Neutrophil (primary cell): ENCODE results near the gene OXCT1.

Source experiments
- H3K27ac ChIP-seq: fragments of 200-600 bp; sonication (generic); 2 replicates; pipeline ENCODE4 v1.5.1; 2016; ENCODE audit warnings: mild to moderate bottlenecking, moderate library complexity
- H3K27me3 ChIP-seq: fragments of 200-600 bp; sonication (generic); 2 replicates; pipeline ENCODE4 v1.6.0; 2016; ENCODE audit warnings: mild to moderate bottlenecking
- H3K36me3 ChIP-seq: fragments of 200-600 bp; sonication (generic); 2 replicates; pipeline ENCODE4 v1.5.1; 2017
- H3K4me1 ChIP-seq, 2 experiments: fragments of 200-600 bp in 1 of 2; sonication (generic) in 1 of 2; 1 replicate in 1 of 2; 2 replicates in 1 of 2; pipeline versions ENCODE4 v1.5.1 to v1.6.1; 2013 to 2016; ENCODE audit warnings: low read depth in 1 of 2, low read length in 1 of 2, mild to moderate bottlenecking in 1 of 2, moderate library complexity in 1 of 2; ENCODE audit not compliant: control insufficient read depth in 1 of 2, insufficient read depth in 1 of 2
- H3K4me3 ChIP-seq, 2 experiments: fragments of 200-600 bp in 1 of 2; sonication (generic) in 1 of 2; 1 replicate in 1 of 2; 2 replicates in 1 of 2; pipeline ENCODE4 v1.5.1; 2013 to 2016; ENCODE audit warnings: low read depth in 1 of 2, low read length in 1 of 2, mild to moderate bottlenecking in 1 of 2, moderate library complexity in 1 of 2
- H3K9me3 ChIP-seq: fragments of 200-600 bp; sonication (generic); 2 replicates; pipeline ENCODE4 v1.5.1; 2016
- TF ChIP-seq, protein P1 (sequence below): fragments of 200-600 bp; sonication (generic); IDR thresholded peaks from 2 replicates; pipeline ENCODE4 v1.5.1; 2016; ENCODE audit warnings: antibody characterized with exemption

Gene OXCT1

DNA sequence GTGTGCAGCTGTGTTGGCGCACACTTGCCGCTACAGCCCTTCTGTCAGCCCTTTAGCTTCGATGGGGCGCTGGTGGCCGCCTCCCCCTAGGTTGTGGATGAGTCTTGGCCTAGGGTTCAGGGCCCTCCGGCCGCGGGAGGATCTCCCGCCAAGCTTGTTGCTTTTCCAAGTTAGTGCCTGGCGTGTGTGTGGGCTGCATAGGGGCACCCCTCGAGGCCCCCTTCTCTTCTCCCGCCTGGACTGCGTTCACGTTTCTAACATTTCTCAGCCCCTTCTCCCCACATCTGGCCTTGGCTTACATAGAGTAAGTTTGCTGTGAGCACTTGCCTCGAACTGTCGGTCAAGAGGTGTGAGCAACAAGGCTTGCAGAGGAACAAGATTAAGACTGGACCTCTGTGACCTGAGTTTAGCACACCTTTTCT, 413 bp upstream of the OXCT1 start:
- TF ChIP-seq, protein P1, sequence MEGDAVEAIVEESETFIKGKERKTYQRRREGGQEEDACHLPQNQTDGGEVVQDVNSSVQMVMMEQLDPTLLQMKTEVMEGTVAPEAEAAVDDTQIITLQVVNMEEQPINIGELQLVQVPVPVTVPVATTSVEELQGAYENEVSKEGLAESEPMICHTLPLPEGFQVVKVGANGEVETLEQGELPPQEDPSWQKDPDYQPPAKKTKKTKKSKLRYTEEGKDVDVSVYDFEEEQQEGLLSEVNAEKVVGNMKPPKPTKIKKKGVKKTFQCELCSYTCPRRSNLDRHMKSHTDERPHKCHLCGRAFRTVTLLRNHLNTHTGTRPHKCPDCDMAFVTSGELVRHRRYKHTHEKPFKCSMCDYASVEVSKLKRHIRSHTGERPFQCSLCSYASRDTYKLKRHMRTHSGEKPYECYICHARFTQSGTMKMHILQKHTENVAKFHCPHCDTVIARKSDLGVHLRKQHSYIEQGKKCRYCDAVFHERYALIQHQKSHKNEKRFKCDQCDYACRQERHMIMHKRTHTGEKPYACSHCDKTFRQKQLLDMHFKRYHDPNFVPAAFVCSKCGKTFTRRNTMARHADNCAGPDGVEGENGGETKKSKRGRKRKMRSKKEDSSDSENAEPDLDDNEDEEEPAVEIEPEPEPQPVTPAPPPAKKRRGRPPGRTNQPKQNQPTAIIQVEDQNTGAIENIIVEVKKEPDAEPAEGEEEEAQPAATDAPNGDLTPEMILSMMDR = no peak
- no peaks in the 10 kb centered on the region for H3K9me3 ChIP-seq
- peak overlapping the region; percentile 53 for H3K27ac ChIP-seq
- peaks cover 28% of the 10 kb centered on the region for H3K27me3 ChIP-seq
- H3K4me3 ChIP-seq = peak overlapping the region; percentile 58 to 64
- H3K36me3 ChIP-seq = no peaks in the 10 kb centered on the region
- H3K4me1 ChIP-seq = peaks cover 20 to 21% of the 10 kb centered on the region in 2 experiments

GRCh38 chr5:41869151-41869723, 988 bp downstream of the OXCT1 start:
- Histone ChIP-seq H3K9me3 (no peaks in the 10 kb centered on the region), H3K4me1 (peaks cover 20 to 21% of the 10 kb centered on the region in 2 experiments), H3K27ac (no peak overlapping the region), H3K27me3 (peaks cover 28% of the 10 kb centered on the region), H3K36me3 (no peaks in the 10 kb centered on the region), H3K4me3 (peak overlapping the region; percentile 58 to 64)
- TF ChIP-seq, protein P1 = no peak

DNA sequence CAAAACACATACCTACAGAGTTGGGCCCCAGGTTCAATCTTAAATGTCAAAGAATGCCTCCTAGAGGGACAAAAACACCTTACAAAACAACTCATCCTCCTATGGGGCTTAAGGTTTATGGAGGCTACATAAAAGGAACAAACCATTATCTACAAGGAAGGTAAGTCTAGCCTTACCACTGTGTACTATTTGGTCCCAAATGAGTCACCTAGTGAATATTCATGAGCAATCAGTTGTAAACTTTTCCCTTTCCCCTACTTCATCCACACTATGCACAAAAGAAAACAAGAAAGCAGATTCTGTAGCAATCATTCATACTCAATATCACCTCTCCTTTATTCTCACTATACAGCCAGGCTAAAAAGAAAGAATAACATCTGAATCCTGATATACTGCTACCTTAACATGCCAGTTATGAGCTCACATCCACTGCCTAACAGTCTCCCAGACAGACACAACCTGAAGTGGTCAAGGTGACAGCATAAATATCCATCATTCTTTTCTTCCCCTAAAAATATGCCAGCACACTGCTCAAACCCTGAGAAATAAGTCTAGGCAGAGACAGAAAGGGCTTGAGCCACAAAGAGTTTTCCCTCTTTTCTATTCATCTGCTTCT, 6.2 kb downstream of the OXCT1 start:
- TF ChIP-seq, protein P1 = no peak
- no peaks in the 10 kb centered on the region for H3K9me3 ChIP-seq
- no peak overlapping the region for H3K27ac ChIP-seq
- H3K4me1 ChIP-seq = peaks cover under 1 to 3% of the 10 kb centered on the region in 2 experiments
- peaks cover 2% of the 10 kb centered on the region for H3K27me3 ChIP-seq
- no peaks in the 10 kb centered on the region for H3K36me3 ChIP-seq
- no peak overlapping the region for H3K4me3 ChIP-seq

DNA sequence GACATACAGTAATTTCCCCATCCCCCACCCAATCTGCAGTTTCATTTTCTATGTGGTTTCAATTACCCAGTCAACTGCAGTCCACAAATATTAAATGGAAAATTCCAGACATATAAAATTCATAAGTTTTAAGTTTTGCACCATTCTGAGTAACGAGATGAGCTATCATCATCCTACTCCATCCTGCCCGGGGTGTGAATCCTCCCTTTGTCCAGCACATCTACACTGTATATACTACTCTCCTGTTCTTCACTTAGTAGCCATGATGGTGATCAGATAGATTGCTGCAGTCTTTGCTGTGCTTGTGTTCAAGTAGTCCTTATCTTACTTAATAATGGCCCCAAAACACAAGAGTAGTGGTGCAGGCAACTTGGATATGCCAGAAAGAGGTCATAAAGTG, 11.3 kb downstream of the OXCT1 start:
- no peaks in the 10 kb centered on the region for H3K36me3 ChIP-seq
- H3K27ac ChIP-seq = no peak overlapping the region
- H3K27me3 ChIP-seq = no peaks in the 10 kb centered on the region
- TF ChIP-seq, protein P1 = no peak
- H3K9me3 ChIP-seq = no peaks in the 10 kb centered on the region
- H3K4me3 ChIP-seq = no peak overlapping the region
- H3K4me1 ChIP-seq = no peaks in the 10 kb centered on the region

DNA sequence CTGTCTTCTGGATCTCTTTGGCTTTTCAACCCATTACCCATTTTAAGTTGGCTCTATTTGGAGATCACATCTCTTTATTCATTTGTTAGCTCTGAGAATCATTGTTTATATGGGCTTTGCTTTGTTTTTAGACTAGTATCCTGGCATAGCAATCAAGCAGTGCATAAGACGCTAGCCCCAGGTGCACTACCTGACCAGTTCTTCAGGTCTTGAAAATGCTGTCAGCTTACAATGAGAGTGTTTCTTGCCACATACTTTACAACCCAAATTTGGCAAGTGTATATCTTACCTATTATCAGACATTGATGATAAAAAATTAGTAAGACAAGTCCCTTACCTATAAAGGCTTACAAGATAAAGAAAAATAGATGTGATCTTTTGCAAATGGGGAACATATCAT, 12.2 kb downstream of the OXCT1 start:
- H3K36me3 ChIP-seq = no peaks in the 10 kb centered on the region
- TF ChIP-seq, protein P1 = no peak
- no peak overlapping the region for H3K27ac ChIP-seq
- H3K9me3 ChIP-seq = no peaks in the 10 kb centered on the region
- H3K27me3 ChIP-seq = no peaks in the 10 kb centered on the region
- no peaks in the 10 kb centered on the region for H3K4me1 ChIP-seq
- H3K4me3 ChIP-seq = no peak overlapping the region
